IPS-NIHi7 (cell line): ENCODE results near the gene LPCAT2.
A peak's percentile ranks its signal among the peaks of the same experiment; 100 is the strongest.
"Not testable (repeated sequence)": the region's sequence is repeated elsewhere in the genome, so short reads cannot be mapped to it uniquely, and the experiment has no call there.

Source experiments
- DNase-seq: peaks from one replicate; pipeline ENCODE4 v3.0.0; 2012; ENCODE audit warnings: mixed read lengths; ENCODE audit errors: extremely low spot score

The LPCAT2 gene

DNA sequence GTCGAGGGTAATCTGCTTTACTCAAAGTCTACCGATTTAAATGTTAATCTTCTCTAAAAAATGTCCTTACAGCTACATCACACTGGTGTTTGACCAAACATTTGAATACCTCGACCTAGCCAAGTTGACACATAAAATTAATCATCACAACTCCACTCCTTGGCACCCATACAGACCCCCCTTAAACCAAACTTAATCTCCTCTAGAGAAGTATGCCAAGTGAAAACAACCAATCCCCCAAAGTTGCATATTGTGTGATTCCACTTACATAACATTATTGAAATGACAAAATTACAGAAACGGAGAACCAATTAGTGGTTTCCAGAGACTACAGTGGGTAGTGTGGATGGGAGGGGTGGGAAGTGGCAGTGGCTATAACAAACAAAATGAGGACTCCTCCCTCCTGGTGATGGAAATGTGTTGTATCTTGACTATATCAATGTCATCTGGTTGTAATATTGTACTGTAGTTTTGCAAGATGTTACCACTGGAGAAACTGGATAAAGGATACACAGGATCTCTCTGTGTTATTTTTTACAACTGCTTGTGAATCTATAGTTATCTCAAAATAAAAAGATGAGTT is 97.0 kb downstream of the LPCAT2 start:
- no peak for DNase-seq

DNA sequence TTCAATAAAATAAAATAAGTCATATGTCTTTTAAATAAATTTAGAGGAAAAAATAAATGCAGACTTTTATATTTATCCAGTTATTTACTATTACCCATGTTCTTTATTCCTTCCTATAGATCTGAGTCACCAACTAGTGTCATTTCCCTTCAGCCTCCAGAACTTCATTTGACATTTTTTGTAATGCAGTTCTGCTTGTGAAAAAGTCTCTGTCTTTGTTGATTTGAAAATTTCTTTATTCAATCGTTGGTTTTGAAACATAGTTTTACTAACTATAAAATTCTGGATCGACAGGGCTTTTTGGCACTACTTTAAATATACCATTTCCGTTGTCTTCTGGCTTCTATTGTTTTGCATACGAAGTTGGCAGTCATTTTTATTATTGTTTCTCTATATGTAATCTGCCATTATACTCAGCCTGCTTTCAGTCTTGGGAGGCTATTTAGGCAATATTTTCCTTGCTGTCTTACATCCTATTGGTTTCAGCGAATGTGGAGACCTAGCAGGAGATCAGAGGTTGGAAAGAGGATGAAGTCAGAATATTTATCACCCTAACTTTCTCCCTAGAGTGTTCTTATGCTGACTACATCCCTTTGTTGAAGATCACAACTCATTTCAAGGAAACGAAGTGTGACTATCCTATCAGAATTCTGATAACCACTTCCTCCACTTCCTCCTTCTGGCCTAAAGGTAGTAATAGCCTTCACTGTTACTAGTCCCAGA is 104.9 kb downstream of the LPCAT2 start:
- no peak for DNase-seq

GRCh38 chr16:55615071-55615470 is 106.2 kb downstream of the LPCAT2 start:
- no peak for DNase-seq

- DNase-seq = not testable (repeated sequence)
Measured at GRCh38 chr16:55615670-55616069, 106.8 kb downstream of the LPCAT2 start.

GRCh38 chr16:55621771-55622170 is 112.9 kb downstream of the LPCAT2 start:
- DNase-seq = no peak

- DNase-seq = no peak
Measured at GRCh38 chr16:55622272-55622671, 113.4 kb downstream of the LPCAT2 start.

DNA sequence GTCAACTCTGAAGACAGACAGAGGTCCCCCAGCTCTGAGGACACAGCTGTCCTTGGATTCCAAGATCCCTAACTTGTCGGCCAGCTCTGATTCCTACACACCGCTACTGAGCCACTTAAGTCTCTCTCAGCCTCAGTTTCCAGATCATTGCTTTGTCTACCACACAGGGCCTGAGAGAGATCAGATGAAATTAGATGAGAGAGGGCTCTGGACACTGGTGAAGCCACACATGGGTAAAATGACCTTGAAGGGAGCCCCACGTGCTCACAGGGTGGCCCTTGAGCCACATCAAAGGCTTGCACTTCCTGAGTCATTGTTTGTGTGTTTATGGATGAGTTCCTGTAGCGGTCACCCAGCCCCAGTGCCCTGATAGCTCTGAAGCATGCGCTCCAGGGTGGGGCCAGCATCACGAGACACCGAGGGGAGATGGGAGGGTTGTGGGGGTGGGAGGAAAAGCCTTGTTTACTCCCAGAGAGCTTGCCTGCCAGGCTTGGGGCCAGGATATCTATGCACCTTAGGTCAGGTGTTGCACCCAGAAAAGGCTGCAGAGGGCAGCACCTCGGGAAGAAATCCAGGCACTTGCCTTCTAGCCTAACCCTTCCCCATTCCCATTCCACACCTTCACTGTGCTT is 114.2 kb downstream of the LPCAT2 start:
- DNase-seq = peak; percentile 87

DNA sequence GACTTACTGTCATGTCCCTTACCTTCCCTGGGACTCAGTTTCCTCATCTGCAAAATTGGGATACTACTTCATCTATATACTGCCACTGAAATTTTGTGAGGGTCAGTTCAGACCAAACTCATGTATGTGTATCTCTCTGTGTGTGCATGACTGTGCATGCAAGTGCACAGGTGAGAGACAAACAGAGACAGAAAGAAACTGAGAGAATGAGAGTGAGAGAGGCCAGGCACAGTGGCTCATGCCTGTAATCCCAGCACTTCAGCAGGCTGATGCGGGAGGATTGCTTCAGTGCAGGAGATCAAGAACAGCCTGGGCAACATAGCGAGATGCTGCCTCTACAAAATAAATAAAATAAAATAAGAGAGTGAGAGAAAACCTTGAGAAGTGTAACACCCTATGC is 114.8 kb downstream of the LPCAT2 start:
- DNase-seq = no peak

DNA sequence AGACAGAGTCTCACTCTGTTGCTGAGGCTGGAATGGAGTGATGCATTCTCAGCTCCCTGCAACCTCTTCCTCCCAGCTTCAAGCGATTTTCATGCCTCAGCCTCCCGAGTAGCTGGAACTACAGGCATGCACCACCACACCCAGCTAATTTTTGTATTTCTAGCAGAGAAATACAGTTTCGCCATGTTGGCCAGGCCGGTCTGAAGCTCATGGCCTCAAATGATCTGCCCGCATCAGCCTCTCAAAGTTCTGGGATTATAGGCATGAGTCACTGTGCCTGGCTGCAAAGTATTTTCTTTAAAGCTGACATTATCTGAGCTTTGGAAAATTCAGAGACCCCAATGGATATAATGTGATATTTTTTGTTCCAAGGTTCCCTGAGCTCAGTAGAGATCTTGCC is 115.8 kb downstream of the LPCAT2 start:
- no peak for DNase-seq

GRCh38 chr16:55625843-55626242 is 117.0 kb downstream of the LPCAT2 start:
- DNase-seq = no peak

DNA sequence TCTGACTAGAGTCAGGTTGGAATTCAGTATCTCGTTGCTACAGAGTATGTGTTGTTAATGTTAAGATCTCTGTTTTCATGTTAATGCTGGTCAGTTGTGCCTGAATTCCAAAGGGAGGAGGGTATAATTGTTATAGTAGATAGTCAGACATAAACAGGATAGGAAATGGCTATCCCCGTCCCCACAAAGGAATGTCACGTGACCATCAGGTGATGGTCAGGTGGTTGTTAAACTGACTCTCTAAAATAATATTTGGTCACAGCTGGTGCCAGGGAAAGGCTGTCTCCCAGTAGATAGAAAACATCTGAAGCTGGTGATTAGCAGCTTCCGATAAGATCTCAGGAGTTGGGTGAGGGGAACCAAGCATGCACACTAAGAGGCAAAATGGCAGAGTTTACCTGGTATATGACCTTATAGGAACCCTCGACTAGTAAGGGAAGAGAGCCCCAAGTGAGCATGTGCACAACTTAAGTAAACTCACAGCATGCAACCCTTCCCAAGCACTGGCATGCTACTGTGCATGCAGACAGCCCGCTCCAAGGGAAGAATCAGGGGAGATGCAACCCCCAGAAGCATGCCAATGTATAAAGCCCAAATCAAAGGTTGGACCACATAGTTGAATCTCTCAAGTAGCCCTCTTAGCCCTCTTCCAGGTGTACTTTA is 119.6 kb downstream of the LPCAT2 start:
- DNase-seq = no peak

DNA sequence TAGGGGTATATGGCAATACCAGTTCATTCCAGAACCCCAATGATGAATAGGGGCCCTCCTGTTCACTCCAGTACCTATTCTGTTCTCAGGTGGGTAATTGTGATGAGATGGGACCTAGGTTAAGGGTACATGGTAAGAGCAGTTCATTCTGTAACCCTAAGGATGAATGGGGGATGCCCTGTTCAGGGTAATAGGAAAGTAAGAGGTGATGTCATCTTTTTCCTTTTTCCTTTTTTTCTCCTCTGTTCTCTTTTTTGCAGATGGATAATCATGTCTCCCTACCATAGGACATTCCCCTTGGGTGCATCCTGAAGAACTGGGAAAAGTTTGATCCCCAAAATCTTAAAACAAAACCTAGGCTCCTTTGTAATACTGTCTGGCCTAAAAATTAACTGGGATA is 121.9 kb downstream of the LPCAT2 start:
- no peak for DNase-seq

- no peak for DNase-seq
Measured at GRCh38 chr16:55632259-55632658, 123.4 kb downstream of the LPCAT2 start.

- no peak for DNase-seq
Measured at GRCh38 chr16:55634193-55634592, 125.3 kb downstream of the LPCAT2 start.
